Esophagus squamous epithelium (tissue), 4 donors: ENCODE measurements around the gene PTPRCAP.

Source experiments
- CTCF ChIP-seq, 6 experiments: fragments of 450-650 bp in 4 of 6; fragments of 200-600 bp in 2 of 6; sonication (generic) in 2 of 6; IDR thresholded peaks; one replicate each; pipeline ENCODE4 v1.5.1; 2016 to 2019; ENCODE audit warnings: antibody characterized with exemption in 6 of 6, mild to moderate bottlenecking in 4 of 6, moderate library complexity in 4 of 6
- POLR2A ChIP-seq, 4 donors: fragments of 450-650 bp; IDR thresholded peaks; one replicate each; pipeline ENCODE4 v1.6.1; 2017; ENCODE audit warnings: antibody characterized with exemption in 4 of 4, mild to moderate bottlenecking in 4 of 4, moderate library complexity in 3 of 4

GRCh38 chr11:67396587-67397389, 40.7 kb downstream of the PTPRCAP start:
- TF ChIP-seq CTCF (IDR thresholded peaks at IDR 0.05) = no peak
- TF ChIP-seq POLR2A (IDR thresholded peaks at IDR 0.05) = no peak
